ENCODE data around the gene COL13A1.
A peak's percentile ranks its signal among the peaks of the same experiment; 100 is the strongest.

The COL13A1 gene

DNA sequence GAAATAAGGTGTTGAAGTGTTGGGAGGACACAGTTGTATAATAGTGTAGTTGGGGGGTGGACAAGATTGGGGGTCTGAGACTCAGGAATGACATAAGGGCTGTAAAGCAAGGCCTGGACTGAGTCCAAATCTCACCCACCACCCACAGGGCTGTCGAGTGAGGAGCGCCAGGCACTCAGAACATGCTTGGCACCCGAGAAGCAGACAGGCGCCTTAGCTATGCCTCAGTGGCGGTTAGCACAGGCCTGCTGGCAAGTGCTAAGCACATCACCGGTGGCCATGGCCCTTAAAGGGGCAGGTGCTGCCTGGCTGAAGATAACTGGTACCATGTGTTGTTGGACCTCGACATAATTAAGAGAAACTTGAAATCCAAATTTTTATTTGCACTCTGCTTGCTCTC is 90.7 kb downstream of the COL13A1 start:
- DNase-seq, result no peak

DNA sequence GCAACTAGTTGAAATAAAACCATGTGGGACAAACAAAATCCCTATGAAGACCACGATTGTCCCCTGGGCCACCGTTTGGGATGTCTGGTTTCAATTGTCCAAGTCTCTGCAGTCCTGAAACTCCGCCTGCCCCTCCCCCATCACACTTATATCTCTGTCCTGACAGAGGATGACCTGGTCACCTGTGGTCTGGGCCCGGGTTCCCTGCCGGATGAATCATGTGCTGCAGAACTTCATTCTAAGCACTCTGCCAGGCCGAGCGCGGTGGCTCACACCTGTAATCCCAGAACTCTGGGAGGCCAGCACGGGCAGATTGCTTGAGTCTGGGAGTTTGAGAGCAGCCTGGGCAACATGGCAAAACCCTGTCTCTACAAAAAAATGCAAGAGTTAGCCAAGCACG is 91.1 kb downstream of the COL13A1 start:
- no peak for DNase-seq

DNA sequence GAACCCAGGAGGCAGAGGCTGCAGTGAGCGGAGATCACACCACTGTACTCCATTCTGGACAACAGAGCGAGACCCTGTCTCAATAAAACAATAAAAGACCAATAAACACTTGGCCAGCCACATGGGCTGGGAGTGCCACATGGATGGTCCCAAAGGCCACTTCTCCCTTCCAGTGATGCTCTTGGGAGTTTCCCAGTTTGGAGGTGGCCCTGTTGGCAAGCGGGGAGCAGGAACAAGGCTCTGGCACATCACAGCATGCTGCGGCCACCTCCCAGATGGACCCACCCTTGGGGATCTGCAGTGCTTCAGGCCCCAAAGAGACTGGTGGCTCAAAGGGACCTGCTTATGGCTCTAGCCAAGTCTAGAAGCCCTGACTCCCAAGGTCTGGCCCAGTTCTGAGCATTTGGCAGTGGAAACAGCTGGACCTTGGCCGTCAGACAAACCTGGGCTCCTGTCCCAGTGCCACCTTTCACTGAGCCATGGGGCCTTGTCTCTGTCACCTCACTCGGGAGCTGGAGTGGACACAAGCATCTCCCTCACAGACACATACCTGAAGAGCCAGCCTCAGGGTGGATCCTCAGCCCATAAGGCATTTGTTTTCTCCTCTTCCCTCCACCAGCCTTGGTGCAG is 91.7 kb downstream of the COL13A1 start:
- no peak for DNase-seq

DNA sequence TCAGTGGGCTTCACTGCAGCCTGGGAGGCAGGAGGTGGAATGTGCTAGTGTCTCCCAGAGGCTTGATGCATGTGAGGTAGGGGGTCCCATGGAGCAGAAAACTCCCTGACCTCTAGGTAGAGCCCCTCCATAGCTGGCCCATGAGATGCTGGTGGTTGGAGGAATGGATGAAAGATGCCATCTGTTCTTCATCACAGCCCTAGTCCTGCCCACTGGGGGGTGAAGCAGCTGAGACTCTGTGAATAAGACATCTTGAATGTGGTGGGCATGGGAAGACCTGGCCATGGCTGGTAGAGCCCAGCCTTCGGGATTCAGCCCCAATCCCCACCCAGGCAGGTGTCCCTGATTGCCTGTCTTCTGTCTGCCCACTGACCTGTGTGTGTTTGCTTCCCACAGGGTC is 92.5 kb downstream of the COL13A1 start:
- no peak for DNase-seq

DNA sequence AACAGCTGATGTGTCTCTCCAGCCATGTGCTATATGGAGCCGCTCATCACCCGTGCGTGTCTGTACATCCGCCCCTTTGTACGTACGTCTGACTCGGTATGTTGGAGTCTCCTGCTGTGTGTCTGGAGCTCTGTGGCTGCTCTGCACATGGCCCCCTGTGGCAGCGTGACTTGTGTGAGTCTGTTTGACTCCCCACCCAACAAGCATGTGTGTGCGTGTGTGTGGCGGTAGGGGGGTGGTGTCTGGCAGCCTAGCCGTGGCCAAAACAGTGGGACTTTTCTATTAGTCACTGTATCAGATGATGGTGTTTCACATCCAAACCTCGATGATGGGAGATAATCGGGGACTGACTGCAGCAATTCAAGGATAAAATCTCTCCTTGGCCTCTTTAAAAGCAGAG is 94.1 kb downstream of the COL13A1 start:
- DNase-seq, result no peak

DNA sequence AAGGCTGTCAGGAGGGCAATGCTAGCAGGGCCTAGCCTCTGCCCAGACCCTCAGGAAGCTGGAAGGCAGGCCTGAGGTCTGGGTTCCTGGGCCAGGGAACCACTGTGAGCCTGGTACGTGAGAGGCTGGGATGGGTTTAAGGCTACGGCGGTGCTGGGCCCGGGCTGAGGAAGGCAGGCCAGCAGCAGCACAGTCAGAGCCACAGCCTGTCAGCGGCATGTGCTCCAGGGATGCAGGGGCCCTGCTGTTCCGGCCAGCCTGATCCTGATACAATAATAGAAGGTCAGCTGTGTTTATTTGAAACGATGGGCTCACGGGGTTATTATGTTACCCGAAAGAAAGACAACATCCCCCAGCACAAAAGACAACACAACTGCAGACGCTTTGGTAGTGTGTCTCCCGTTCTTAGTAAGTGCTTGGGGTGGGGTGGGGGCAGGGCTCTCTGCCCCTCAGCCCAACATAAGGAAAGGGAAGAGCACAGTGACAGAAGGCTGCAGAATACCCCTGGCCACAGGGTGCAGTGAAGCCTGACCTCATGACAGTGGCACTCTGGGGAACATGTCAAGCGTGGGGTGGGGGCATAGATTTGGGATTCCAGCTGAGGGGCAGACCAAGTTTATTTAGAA is 95.0 kb downstream of the COL13A1 start:
- no peak for DNase-seq

DNA sequence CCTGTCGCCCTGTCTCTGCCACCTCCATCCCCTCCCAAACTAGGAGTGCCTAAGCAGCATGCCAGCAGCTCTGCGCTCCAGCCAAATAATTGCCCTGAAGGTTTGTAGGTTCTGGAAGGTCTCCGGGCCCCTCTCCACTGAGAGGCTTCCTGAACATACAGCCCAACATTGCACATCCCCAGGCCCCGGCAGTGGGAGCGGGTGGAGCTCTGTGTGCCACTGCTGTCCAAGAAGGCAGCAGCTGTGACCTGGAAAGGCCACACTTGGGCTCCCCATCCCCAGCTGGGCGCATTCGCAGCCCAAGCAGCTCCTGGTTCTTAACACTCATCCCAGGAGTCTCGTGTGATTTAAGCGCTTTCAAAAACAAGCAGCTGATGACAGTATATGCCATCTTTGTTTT is 95.7 kb downstream of the COL13A1 start:
- DNase-seq, result no peak

DNA sequence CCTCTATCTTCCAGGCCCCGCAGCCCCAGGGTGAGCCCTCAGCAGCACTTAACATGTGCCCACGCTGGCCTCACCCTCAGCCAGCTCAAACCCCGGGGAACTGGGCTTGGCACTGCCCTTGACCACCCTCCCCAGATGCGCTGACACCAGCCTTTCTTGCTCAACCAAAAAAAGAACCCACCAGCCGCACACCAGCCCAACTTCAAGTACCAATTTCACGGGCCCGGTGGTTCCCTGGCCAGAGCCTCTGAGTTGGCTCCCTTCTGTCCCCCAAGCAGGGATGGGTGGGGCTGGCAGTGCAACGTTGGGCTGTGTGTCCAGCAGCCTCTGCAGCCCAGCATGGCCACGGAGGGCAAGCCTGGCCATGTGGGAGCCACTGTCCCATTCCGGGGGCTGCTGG is 96.3 kb downstream of the COL13A1 start:
- no peak for DNase-seq

DNA sequence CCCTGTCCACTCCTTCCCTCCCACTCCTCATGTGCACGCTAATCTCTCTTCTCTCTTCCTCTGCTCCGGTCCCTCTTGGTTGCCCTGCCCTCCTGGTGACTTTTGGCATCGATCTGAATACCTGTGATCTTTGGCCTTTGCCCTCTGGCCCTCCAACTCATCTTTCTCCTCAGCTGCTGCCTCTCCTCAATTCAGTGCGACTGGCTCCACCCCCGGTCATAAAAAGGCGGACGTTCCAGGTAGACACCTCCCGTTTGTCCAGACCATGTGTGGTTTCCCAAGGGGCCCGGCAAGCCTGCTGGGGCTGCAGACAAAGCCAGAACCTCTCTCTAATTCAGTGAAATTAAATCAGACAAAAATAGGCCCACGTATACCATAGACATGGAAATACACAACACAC is 96.8 kb downstream of the COL13A1 start:
- no peak for DNase-seq

DNA sequence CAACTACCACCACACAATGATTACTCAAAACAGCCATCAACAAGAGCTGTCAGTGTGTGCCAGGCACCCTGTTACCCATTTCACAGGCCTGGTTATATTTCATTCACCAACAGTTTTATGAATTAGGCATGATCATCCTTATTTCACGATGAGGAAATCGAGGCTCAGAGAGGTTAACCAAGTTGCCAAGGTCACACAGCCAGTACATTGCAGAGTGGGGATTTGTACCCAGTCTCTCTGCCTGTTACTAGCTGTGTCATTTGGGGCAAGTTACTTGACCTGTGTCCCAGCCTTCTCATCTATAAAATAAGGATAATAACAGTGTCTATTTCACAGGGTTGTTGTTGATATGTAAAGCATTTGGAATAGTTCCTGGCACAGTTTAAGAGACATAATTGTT is 97.2 kb downstream of the COL13A1 start:
- DNase-seq, result no peak

DNA sequence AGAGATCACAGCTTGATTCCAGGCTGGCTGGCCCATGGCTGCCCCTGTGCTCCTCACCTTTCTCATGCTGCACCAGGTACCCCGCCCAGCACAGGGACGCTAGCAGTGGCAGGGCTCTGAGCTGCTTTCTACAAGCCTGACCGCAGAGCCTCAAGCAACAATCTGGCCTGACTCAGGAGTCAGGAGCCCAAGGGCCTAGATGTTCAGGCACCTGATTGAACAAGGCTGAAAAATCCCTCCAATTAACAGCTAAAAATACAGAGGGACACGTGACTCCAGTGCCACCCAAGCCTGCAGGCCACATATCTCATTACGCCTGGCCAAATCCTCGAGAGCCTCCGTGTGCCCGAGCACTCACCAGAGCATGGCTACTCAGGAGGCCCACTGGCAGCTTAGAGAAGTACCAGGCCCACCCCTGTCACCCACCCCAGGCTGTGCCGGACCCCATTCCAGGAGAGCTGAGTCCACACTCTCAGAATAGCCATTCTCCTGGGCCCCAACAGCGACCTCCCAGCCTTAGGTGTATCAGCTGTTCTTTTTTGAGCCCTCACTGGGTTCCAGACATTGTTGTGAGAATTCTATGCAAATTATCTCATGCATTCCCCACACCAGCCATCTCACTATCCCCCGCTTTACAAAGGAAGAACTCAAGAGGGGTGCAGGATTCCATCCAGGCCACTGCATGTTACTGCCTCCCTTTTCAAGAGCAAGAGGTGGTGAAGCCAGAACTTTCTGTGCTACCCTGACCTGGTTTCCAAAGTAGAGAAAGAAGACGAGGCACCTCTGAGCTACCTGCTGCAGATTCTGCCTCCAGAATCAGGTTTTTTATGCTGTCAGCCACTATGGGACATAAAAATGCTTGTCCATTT is 98.3 kb downstream of the COL13A1 start:
- no peak for DNase-seq

DNA sequence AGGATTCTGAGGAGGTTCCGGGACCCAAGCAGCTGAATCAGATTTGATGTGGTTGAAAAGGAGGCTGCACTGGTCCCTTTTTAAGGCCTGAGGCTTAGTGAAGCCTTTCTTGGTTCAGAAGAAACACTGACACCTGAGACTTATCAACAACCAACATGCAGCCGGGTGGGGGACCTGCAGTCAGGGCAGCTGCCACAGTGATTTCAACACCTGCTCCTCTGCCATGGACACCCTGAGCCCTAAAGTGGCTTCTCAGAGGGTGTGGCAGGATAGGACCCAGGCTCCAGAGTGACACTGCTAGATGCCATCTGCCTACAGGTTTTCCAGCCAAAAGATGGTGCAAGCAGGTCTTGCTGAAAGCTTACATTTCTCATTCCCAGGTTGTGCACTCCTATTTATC is 99.3 kb downstream of the COL13A1 start:
- no peak for DNase-seq

DNA sequence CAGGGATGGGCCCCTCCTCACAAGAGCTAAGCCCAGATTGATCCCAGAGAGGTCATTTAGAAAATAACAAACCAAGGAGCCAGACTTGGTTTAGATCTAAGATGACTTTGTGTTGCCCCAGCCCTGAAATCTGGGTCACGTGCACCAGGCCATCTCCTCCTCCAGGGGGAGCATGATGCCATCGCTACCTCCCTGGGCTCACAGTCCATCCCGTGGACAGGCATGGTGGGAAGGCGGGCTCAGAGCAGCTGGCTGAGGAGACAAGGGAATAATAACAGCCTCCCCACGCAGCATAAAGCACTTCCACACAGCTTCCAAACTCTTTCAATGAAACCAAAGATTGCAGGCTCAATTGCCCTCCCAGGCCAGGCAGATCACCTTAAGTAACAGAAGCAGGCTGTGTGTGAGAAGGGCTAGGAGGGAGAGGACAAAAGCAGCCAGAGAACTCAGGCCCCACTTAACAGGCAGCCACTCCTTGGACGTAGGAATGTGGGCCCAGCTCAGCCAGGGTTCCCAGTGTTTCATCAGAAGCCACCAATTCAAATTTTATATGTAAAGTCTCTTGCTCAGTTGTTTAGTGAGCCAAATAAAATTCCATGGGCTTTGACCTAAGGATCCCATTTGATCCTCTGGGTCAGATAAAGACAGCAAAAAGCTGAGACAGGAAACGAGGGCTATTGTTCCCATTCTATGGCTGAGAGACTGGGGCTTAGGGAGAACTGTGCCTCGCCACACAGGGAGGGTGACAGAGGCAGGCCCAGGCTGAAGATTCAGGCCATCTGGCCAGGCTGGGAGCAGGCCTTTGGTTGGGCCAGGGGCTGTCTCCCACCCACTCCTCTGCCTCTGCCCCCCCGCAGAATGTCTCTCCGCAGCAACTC is 100.2 kb downstream of the COL13A1 start:
- DNase-seq, result peak; percentile 32

DNA sequence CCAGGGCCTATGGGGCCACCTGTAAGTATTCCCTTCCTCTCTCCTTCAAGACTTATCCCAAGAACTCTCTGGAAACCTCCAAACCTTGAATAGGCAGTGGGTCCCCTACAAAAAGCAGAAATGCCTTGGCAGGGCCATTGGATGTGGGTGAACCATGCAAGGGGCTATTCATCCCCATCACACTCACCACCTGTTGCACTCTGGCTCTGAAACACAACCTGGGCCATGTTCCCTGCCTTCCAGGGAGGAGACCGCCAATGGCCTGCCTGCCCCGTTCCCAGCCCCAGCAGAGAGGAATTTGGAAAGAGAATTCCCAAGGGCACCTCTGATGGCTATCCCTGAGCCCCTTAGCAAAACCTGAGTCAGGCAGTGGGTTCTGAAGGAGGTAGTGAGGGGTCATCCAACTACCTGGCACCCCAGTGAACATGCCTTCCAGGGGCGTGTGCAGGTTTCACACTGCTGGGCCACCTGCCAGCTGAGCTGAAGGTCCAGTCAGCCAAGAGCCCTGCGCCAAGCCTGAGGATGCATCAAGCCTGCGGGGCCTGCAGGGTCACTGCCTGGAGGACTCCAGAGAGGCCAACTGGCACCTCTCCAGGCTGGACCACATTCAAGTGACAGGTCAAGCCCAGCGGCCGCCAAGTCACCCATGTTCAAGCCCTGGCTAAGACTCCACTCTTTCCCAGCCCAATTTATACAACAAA is 101.3 kb downstream of the COL13A1 start:
- no peak for DNase-seq

DNA sequence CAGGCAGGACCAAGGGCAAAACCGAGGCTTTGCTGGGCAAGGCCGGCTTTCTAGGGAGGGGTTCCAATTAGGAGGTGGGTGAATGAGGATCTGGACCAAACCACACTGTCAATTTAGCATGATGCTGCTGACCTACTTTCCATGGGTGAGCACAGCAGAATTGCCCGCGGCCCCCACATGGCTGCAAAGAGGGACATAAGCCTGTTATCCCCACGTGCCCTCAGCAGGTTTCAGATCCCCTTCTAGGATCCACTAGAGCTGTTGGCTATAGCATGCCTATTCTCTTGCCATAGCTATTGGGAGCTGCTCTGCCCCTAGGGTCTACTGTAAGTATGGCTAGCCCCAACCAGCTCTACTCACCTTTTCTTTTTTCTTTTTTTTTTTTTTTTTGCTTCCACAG is 102.8 kb downstream of the COL13A1 start:
- DNase-seq, result no peak

DNA sequence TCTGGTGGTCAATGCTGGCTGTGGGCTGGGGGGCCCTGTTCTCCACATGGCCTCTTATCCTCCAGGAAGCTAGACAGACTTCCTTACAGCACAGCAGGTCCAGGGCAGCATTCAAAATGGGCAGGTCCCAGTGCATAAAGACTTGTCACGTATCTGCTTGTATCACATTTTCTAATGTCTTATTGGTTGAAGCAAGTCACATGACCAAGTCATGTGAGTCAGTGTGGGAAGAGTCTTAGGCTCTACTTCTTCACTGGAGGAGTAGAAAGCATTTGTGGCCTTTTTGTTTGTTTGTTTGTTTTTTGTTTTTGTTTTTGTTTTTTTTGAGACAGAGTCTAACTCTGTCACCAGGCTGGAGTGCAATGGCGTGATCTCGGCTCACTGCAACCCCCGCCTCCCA is 104.7 kb downstream of the COL13A1 start:
- DNase-seq, result no peak

DNA sequence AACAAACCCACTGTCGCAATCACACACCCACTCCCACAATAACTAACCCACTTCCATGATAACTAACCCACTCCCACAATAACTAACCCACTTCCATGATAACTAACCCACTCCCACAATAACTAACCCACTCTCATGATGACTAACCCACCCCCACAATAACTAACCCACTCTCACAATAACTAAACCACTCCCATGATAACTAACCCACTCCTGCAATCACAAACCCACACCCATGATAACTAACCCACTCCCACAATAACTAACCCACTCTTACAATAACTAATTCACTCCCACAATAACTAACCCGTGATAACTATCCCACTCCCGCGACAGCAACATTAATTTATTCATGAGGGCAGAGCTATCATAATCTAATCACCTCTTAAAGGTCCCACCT is 105.8 kb downstream of the COL13A1 start:
- no peak for DNase-seq

DNA sequence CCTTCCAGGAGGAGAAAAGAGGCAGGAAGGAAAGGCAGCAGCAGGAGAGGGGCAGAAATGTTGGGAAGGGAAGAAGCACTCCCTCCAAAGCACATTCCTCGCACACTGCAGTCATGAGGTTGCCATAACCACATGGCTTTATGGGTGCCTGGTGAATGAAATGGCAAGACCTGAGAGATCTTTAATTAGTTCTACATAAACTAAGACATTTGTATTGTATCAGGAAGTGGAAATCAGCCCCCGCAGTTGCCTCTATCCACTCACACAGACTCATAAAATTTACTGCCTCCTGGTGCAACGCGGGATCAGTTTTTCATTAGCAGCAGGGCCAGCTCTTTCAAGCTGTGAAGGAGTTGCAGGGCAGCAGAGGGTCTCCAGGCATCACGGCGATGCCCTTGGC is 106.4 kb downstream of the COL13A1 start:
- no peak for DNase-seq

DNA sequence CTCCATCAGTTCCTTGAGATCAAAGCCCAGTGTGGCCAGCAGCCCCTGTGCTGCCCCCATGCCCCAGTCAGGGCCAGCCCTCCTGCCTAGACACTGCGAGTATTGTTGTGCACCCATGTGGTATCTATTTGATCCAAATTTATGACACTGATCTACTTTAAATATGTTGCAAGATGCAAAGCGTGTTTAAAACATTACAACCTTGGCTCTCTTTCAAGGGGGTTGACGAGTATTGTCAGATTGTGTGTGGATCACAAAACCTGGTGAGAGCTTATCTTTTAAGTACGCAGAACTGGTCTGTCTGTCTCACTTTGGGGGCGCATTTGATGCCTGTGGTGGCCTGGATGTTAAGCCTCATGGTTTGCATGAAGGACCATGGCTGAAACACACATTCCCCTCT is 108.9 kb downstream of the COL13A1 start:
- DNase-seq, result no peak

DNA sequence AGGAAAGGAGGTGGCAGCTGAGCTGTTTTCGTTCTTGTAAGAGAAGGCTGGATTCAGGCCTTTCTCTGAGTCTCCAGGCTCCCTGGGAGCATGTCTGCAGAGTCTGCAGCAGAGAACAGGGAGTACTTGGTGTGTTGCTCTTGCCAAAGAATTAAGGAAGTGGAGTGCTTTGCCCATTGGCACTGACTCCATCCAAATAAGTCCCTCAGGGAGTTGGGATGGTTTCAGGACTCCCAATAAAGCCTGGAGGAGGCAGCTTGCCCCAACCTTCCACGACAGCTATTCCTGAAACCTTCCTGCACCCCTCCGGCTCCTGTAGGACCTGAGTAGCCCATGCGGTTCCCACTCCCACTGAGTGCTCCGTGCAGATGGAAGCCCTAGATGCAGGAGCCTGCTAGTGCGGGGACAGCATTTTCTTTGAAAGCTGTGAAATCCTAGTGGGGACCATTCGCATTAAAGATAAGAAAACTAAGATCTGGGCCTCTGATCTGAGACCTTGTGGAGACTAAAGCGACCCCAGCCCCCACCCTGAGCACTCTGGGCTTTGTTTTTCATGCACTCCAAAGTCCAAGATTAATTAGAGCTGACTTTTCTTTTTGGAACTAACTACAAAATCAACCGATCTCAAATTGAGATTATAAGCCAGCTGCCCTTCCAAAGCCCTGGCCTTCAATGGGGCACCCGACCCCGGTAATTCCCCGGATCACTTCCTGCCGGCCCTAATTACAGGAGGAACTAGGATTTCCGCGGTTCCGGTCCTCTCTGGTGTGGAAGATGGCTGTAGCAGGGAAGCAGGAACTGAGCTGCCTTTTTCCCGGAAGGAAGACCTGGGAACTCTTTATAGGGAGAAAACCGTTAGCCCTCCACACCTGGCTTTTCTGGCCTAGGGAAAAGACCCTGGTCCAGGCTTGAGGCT is 110.2 kb downstream of the COL13A1 start:
- no peak for DNase-seq

DNA sequence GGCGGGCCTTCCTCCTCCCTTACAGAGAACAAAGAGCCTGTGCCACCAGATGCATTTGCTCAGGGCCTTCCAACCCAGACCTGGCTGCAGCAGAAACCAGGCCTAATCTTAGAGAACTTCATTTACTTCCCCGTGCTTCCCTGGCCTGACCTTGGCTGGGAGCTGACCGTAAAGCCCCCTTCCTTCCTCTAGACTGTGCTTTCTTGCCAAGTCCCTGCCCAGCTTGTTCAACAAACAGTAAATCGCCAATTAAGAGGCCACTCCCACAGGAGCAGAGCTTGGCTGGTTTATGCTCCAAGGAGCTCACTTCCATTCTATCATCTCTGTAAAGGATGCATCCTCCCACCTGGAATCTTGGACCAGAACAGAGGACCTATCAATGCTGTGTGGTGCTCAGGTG is 110.9 kb downstream of the COL13A1 start:
- no peak for DNase-seq

Measured in NCI-H2081 (cell line).